Testis (tissue), 2 donors: Measurements from ENCODE around the gene NLRP6.

ENCODE experiments used
- POLR2A ChIP-seq: fragments of 450-650 bp; IDR thresholded peaks from one replicate; pipeline ENCODE4 v1.6.1; 2017; ENCODE audit warnings: antibody characterized with exemption, mild to moderate bottlenecking, moderate library complexity
- TF ChIP-seq, protein P1 (sequence below), 3 experiments: fragments of 450-650 bp in 2 of 3; fragments of 200-600 bp in 1 of 3; sonication (generic) in 1 of 3; IDR thresholded peaks; one replicate each; pipeline ENCODE4 v1.5.1; 2016 to 2019; ENCODE audit warnings: antibody characterized with exemption in 3 of 3, mild to moderate bottlenecking in 2 of 3, moderate library complexity in 1 of 3

DNA sequence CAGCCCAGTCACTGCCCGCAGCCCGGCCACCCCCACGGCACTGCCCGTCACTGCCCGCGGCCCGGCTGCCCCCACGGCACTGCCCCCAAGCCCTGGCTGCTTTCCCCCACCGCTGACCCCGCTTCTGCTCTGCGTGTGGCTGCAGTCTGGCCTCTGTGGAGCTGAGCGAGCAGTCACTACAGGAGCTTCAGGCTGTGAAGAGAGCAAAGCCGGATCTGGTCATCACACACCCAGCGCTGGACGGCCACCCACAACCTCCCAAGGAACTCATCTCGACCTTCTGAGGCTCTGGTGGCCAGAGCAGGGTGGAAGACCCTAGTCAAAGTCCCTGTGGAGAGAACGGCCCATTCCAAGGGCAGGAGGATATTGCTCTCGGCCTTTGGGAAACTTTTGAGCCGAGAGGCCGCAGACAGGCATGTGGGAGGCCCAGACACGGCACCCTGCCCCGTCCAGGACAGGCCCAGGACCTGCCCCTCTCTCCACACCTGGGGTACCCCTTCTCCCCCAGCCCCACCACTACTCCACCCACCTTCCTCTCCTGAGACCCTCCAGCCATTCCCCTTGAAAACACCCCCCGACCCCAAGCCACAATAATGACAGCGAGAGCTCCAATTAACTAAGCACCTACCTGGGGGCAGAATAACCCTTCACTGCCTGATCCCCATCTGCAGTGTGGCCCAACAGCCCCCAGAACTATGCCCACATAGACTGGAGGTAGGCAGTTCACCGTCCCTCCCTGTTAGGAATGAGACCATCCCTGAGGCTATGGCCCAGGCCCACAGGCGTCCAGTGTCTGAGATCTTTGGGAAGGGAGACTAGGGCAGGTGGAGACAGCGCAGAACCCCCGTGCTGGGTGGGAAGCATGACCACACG lies 7.0 kb downstream of the NLRP6 start:
- TF ChIP-seq, protein P1, sequence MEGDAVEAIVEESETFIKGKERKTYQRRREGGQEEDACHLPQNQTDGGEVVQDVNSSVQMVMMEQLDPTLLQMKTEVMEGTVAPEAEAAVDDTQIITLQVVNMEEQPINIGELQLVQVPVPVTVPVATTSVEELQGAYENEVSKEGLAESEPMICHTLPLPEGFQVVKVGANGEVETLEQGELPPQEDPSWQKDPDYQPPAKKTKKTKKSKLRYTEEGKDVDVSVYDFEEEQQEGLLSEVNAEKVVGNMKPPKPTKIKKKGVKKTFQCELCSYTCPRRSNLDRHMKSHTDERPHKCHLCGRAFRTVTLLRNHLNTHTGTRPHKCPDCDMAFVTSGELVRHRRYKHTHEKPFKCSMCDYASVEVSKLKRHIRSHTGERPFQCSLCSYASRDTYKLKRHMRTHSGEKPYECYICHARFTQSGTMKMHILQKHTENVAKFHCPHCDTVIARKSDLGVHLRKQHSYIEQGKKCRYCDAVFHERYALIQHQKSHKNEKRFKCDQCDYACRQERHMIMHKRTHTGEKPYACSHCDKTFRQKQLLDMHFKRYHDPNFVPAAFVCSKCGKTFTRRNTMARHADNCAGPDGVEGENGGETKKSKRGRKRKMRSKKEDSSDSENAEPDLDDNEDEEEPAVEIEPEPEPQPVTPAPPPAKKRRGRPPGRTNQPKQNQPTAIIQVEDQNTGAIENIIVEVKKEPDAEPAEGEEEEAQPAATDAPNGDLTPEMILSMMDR (IDR thresholded peaks at IDR 0.05): no peak
- TF ChIP-seq POLR2A: no peak
